K562 (cell line): ENCODE measurements around the gene DOK7. TPM values are rescaled to one million over a fixed set of nuclear protein-coding genes. Genes with fewer than 3 reads are reported as not detected.

Experiments used
- ATAC-seq: fragments of 200-7000 bp; cut with Tn5 transposase; 3 replicates; pipeline ENCODE4 v1.9.1; 2020; ENCODE audit warnings: moderate library complexity
- BruUV-seq: library from RNA; stranded (reverse); fragments of 400-500 nt; replicated peaks from 2 replicates; lab custom pipeline; 2021; lab: Mats Ljungman, UMichigan
- CTCF ChIA-PET: fragments of 300-600 bp; formaldehyde crosslinking; extraction: SDS; loops from one replicate; lab custom pipeline; 2021; ENCODE audit warnings: low intra/inter-chr PET ratio; lab: Yijun Ruan, JAX
- POLR2A ChIA-PET: fragments of 300-600, 350-650 bp; sonication (Branson Sonifier 250); formaldehyde crosslinking; extraction: SDS; loops from one replicate; lab custom pipeline; 2021; ENCODE audit warnings: antibody characterized with exemption, inconsistent platforms; lab: Yijun Ruan, JAX
- DNase-seq, 4 experiments: peaks; one replicate each; pipeline versions ENCODE4 v3.0.0 to v3.0.0-alpha.2; 2011 to 2018; ENCODE audit warnings: low spot score in 3 of 4, mixed read lengths in 3 of 4; ENCODE audit errors: extremely low read depth in 1 of 4
- FAIRE-seq: peaks from 2 replicates; lab custom pipeline; 2011; peaks lifted over from hg19 to GRCh38; lab: Jason Lieb, UNC
- H2AFZ ChIP-seq: 2 replicates; pipeline ENCODE4 v1.6.0; 2011; ENCODE audit warnings: low read depth, low read length, control low read depth, inconsistent platforms
- H3K27ac ChIP-seq: fragments of 200-600 bp; 3 replicates; pipeline ENCODE4 v1.8.0; 2011; ENCODE audit warnings: low read depth, mild to moderate bottlenecking, control low read depth, inconsistent platforms, low read length, moderate library complexity, mixed read lengths; ENCODE audit errors: extremely low read depth
- H3K27me3 ChIP-seq, 2 experiments: fragments of 300-600 bp in 1 of 2; 2 replicates in 1 of 2; 3 replicates in 1 of 2; pipeline versions ENCODE4 v1.6.0 to v1.8.0; 2011; ENCODE audit warnings: inconsistent platforms in 2 of 2, low read length in 2 of 2, mild to moderate bottlenecking in 1 of 2, mixed read lengths in 1 of 2, moderate library complexity in 1 of 2; ENCODE audit not compliant: control insufficient read depth in 2 of 2, insufficient read depth in 2 of 2
- H3K36me3 ChIP-seq: fragments of 300-600 bp; 3 replicates; pipeline ENCODE4 v1.8.0; 2011; ENCODE audit warnings: mild to moderate bottlenecking, low read length, inconsistent platforms; ENCODE audit not compliant: control insufficient read depth, insufficient read depth
- H3K4me1 ChIP-seq, 2 experiments: fragments of 200-600 bp in 1 of 2; replicated peaks in 1 of 2; 2 replicates in 1 of 2; 3 replicates in 1 of 2; pipeline versions ENCODE4 v1.5.1 to v1.8.0; 2011; ENCODE audit warnings: inconsistent platforms in 2 of 2, low read length in 2 of 2, mild to moderate bottlenecking in 1 of 2, mixed read lengths in 1 of 2, moderate library complexity in 1 of 2; ENCODE audit not compliant: control insufficient read depth in 2 of 2, insufficient read depth in 2 of 2
- H3K4me2 ChIP-seq: 2 replicates; pipeline ENCODE4 v1.6.1; 2011; ENCODE audit warnings: low read length, control low read depth, inconsistent platforms, mixed read lengths; ENCODE audit not compliant: insufficient read depth
- H3K4me3 ChIP-seq: fragments of 200-600 bp; sonication (generic), shearing (Covaris generic); 2 replicates; pipeline ENCODE4 v1.5.1; 2016; ENCODE audit warnings: control low read depth, inconsistent platforms
- H3K79me2 ChIP-seq: fragments of 200-600 bp; 3 replicates; pipeline ENCODE4 v1.8.0; 2011; ENCODE audit warnings: low read length, inconsistent platforms; ENCODE audit not compliant: control insufficient read depth, insufficient read depth
- H3K9ac ChIP-seq, 2 experiments: 2 replicates each; pipeline versions ENCODE4 v1.6.0 to v1.6.1; 2011; ENCODE audit warnings: low read depth in 2 of 2, low read length in 2 of 2, control low read depth in 1 of 2, inconsistent platforms in 1 of 2, mild to moderate bottlenecking in 1 of 2, mixed read lengths in 1 of 2; ENCODE audit not compliant: insufficient read depth in 1 of 2
- H3K9me1 ChIP-seq: one replicate; pipeline ENCODE4 v1.6.0; 2011; ENCODE audit warnings: inconsistent platforms, mild to moderate bottlenecking, low read length, moderate library complexity; ENCODE audit not compliant: control insufficient read depth, insufficient read depth
- H3K9me3 ChIP-seq: replicated peaks from 2 replicates; pipeline ENCODE4 v1.5.1; 2011; ENCODE audit warnings: low read depth, low read length, inconsistent platforms; ENCODE audit not compliant: control insufficient read depth, insufficient read depth
- H4K20me1 ChIP-seq: replicated peaks from 2 replicates; pipeline ENCODE4 v1.6.1; 2011; ENCODE audit warnings: low read length, inconsistent platforms, mixed read lengths; ENCODE audit not compliant: control insufficient read depth, insufficient read depth
- CLOCK ChIP-seq: fragments of 250-450 bp; sonication (Bioruptor Pico); IDR thresholded peaks from 2 replicates; pipeline ENCODE4 v1.4.0; 2020; ENCODE audit warnings: mild to moderate bottlenecking, moderate library complexity, borderline replicate concordance
- MAX ChIP-seq: sonication (generic); formaldehyde crosslinking; IDR thresholded peaks from 2 replicates; pipeline ENCODE4 v1.9.0; 2022; ENCODE audit warnings: mild to moderate bottlenecking, missing genetic modification reagents
- PBX2 ChIP-seq, 2 experiments: IDR thresholded peaks in 1 of 2; conservative IDR thresholded peaks in 1 of 2; 2 replicates each; pipeline ENCODE4 v1.6.1; 2016; ENCODE audit warnings: low read depth in 2 of 2, mild to moderate bottlenecking in 1 of 2, missing compliant biosample characterization in 1 of 2, missing genetic modification characterization in 1 of 2, moderate library complexity in 1 of 2
- ZBTB1 ChIP-seq: sonication (generic); formaldehyde crosslinking; IDR thresholded peaks from 2 replicates; pipeline ENCODE4 v1.8.1; 2023; ENCODE audit warnings: missing genetic modification reagents, low read depth, mild to moderate bottlenecking, borderline replicate concordance
- ZFP36 ChIP-seq: fragments of 150-350 bp; IDR thresholded peaks from 2 replicates; pipeline ENCODE4 v1.6.1; 2018; ENCODE audit warnings: low read length, low read depth; ENCODE audit not compliant: partially characterized antibody
- WGBS: fragments of 100-300 bp; shearing (Covaris generic); methylation state at CpG from one replicate; pipeline ENCODE4 v1.1.6; 2016; ENCODE audit warnings: low coverage, mixed read lengths; ENCODE audit not compliant: insufficient coverage; ENCODE audit errors: missing lambda C conversion rate; 5-methylcytosine and 5-hydroxymethylcytosine counted together
- in situ Hi-C: fragments of 300-500 bp; cut with MboI; formaldehyde crosslinking; loops from 4 replicates; pipeline ENCODE4 v1.15.0; 2018; ENCODE audit warnings: inconsistent platforms, mixed read lengths
- intact Hi-C: fragments of 100-400 bp; cut with micrococcal nuclease; formaldehyde crosslinking; loops from 2 replicates; pipeline ENCODE4 v1.14.2; 2022
- polyA plus RNA-seq, 8 experiments: library from polyadenylated mRNA; depleted of rRNA in 4 of 8; stranded (reverse) in 5 of 8; unstranded in 3 of 8; fragments of >200 nt; fragmentation: Nextera tagmentation in 2 of 8; fragmentation: Illumina TruSeq in 1 of 8; extraction: Ambion mirVana in 2 of 8; extraction: Trizol in 1 of 8; gene quantifications; 2 replicates each; pipeline versions ENCODE4 v1.2.1 to v1.2.3, GENCODE V29; 2011 to 2014; ENCODE audit warnings: inconsistent platforms in 1 of 8, missing spikeins in 1 of 8
- total RNA-seq, 7 experiments: library from RNA; depleted of rRNA in 6 of 7; stranded (reverse); fragments of >200 nt in 6 of 7; fragmentation: Illumina TruSeq in 2 of 7; extraction: Trizol in 2 of 7; gene quantifications; 2 replicates each; pipeline versions ENCODE4 v1.2.1 to v1.2.3, GENCODE V29; 2011 to 2021; ENCODE audit warnings: low replicate concordance in 1 of 7

Gene DOK7
- total and polyA plus RNA-seq, 9 of the 15 experiments (the other 6 are each of a cell fraction or from before 2014, with no cell fraction given): not detected

- ChIA-PET CTCF (no interaction called here), POLR2A (interaction anchor here (0.7 kb wide), 1 partner anchor 88 kb away, joined by 3 read pairs; no protein-coding TSS in a partner anchor)
- no peak overlapping the region for H3K4me3 ChIP-seq
- H3K9me3 ChIP-seq: no peaks in the 10 kb centered on the region
- in situ Hi-C loops: no loop called here
- H3K4me1 ChIP-seq: peaks cover 0 to 54% of the 10 kb centered on the region in 2 experiments; a peak in 2 of 5 replicates
- no peaks in the 10 kb centered on the region for H3K79me2 ChIP-seq
- intact Hi-C loops: no loop called here
- no peak overlapping the region for H3K4me2 ChIP-seq
- FAIRE-seq: no peak
- TF ChIP-seq CLOCK (CRISPR knock-in tag) (no peak), PBX2 (CRISPR knock-in tag; IDR thresholded peaks at IDR 0.05; ENCODE audit: low read depth) (no peak), PBX2 (tag; conservative IDR thresholded peaks at IDR 0.05; ENCODE audit: low read depth) (no peak), ZBTB1 (no peak), MAX (peak; percentile 38; the same call in 1 of the 2 replicates), ZFP36 (peak; percentile 57)
- TF ChIP-seq, all 486 proteins: peak for 2
- no TSS peak for BruUV-seq
- ATAC-seq (no peak), DNase-seq (no peak)
- H4K20me1 ChIP-seq: peaks cover 23% of the 10 kb centered on the region
- no peaks in the 10 kb centered on the region for H3K36me3 ChIP-seq
- 7% methylated on average over 34 of the region's 45 CpGs for WGBS
- no peak overlapping the region for H3K27ac ChIP-seq
- no peak overlapping the region for H3K9ac ChIP-seq
- no peaks in the 10 kb centered on the region for H3K9me1 ChIP-seq
- H3K27me3 ChIP-seq: peaks cover 14 to 82% of the 10 kb centered on the region in 2 experiments; a peak in 4 of 5 replicates
- no peak overlapping the region for H2AFZ ChIP-seq
Observed at GRCh38 chr4:3484057-3484973, 21.2 kb downstream of the DOK7 start.
